ENCODE results near the gene TBC1D9.

The TBC1D9 gene

DNA sequence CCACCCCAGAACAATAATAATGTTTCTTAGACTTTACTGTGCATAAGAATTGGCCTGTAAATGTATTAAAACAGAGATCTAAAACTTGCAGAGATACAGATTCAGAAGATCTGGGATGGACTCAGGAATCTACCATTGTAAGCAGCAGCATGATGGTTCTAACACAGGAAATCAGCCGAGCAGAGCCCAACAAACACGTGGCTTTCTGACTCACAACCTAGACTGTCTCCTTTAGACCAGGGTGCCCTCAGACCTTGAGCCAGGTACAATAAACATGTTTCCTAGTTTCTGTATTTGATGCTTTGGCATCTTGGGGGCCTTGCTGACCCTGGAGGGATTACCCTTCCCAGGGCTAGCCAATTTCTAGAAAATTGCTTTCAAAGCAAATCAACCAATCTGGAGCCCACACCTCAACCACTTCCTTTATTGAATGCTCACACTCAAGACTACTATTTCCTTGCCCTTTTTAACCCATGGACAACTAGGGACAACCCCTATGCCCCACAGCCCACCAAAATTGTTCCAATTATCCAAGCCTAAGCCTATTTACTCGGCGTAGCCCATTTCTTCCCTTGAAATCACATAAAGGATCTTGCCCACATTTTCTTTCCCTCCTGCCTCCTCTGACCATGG lies 80.5 kb downstream of the TBC1D9 start:
- TF ChIP-seq CTCF (IDR thresholded peaks at IDR 0.05; ENCODE audit: low read length, missing control alignments), result no peak
- no peak overlapping the region for H3K4me3 ChIP-seq (replicated peaks; ENCODE audit: low read depth, low read length)
- peak; percentile 24 for DNase-seq (ENCODE audit: low read depth)

DNA sequence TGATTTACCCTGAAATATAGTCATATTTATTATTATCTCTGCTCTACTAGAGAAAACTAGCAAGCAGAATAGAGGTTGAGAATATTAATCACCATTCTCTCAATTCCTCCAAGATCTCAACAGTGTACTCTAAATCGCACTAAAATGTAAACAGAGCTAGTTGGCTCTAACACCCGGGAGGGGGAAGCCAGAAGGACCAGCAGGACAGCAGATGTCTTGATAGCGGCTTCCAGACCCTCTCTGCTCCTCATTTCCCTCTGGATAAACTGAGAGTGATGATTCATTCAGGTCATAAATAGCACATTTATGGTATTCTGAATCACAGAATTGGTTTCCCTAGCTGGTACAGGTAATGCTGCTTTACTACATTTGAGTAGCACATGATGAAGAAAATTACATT lies 82.5 kb downstream of the TBC1D9 start:
- no peak overlapping the region for H3K4me3 ChIP-seq (replicated peaks; ENCODE audit: low read depth, low read length)
- DNase-seq (ENCODE audit: low read depth), result no peak
- TF ChIP-seq CTCF (IDR thresholded peaks at IDR 0.05; ENCODE audit: low read length, missing control alignments), result no peak

- TF ChIP-seq CTCF (IDR thresholded peaks at IDR 0.05; ENCODE audit: low read length, missing control alignments), result no peak
- H3K4me3 ChIP-seq (replicated peaks; ENCODE audit: low read depth, low read length), result no peak overlapping the region
- no peak for DNase-seq (ENCODE audit: low read depth)
Measured at GRCh38 chr4:140672416-140672815, 83.8 kb downstream of the TBC1D9 start.

DNA sequence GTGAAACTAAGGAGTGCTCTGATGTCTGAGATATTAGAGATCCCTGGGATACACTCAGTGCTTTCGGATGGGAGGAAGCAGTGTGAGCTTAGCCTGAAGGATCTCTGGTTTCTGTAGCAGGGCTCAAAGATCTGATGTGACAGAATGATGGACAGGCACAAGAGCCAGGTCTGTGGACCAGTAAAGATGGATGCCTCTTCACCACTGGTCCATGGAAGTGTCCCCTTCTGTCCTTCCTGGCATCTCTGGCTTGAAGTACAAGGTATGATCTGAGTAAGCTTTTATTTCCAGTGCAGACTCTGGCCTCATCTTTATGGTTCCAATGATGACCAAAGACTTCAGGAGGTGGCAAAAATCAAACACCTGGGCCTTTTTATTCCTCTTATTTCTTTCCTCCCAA lies 88.1 kb downstream of the TBC1D9 start:
- DNase-seq (ENCODE audit: low read depth), result no peak
- no peak for TF ChIP-seq CTCF (IDR thresholded peaks at IDR 0.05; ENCODE audit: low read length, missing control alignments)
- no peak overlapping the region for H3K4me3 ChIP-seq (replicated peaks; ENCODE audit: low read depth, low read length)

GRCh38 chr4:140666889-140667614 lies 89.1 kb downstream of the TBC1D9 start:
- DNase-seq (ENCODE audit: low read depth), result no peak
- no peak for TF ChIP-seq CTCF (IDR thresholded peaks at IDR 0.05; ENCODE audit: low read length, missing control alignments)
- H3K4me3 ChIP-seq (replicated peaks; ENCODE audit: low read depth, low read length), result no peak overlapping the region

GRCh38 chr4:140662082-140662869 lies 93.9 kb downstream of the TBC1D9 start:
- TF ChIP-seq CTCF (IDR thresholded peaks at IDR 0.05; ENCODE audit: low read length, missing control alignments), result no peak
- H3K4me3 ChIP-seq (replicated peaks; ENCODE audit: low read depth, low read length), result no peak overlapping the region
- peak; percentile 27 for DNase-seq (ENCODE audit: low read depth)
